Measurements from ENCODE around the gene OSTF1. TPM values are rescaled to one million over a fixed set of nuclear protein-coding genes. Genes with fewer than 3 reads are reported as not detected.

OSTF1 gene
- total RNA-seq, 4 donors from 2014 or later, result 22.9 to 29.3 (median 26.9) TPM

DNA sequence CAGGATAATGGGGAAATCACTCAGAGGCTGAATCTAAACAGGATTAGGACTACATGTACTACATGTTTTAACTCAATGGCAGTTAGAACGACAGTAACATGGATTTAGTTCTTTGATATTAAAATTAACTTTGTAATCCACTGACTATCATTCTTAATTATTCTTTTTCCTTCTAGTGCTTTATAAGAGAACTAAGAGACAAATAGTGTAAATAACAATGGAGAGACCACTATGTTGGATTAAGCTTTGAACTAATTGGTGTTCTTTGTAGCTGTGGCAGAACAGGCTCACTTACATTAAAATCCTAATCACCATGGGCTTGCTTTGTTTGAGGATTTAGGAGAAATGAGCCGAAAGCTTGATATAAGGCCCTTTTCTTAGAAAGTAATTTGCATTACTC, 19.1 kb upstream of the OSTF1 start:
- Histone ChIP-seq H3K27me3 (no peaks in the 10 kb centered on the region), H3K4me1 (no peaks in the 10 kb centered on the region), H3K36me3 (peaks cover 0 to 24% (median 15%) of the 10 kb centered on the region in 4 donors), H3K9me3 (no peaks in the 10 kb centered on the region), H3K4me3 (no peak overlapping the region), H3K27ac (replicated peaks in 1 of 4) (no peak overlapping the region)
- 65% methylated on average over 2 of the region's 2 CpGs for WGBS
- TF ChIP-seq POLR2A (IDR thresholded peaks at IDR 0.05; ENCODE audit: low read depth) (no peak), POLR2AphosphoS5 (IDR thresholded peaks at IDR 0.05) (no peak), EP300 (IDR thresholded peaks at IDR 0.05) (no peak)
- TF ChIP-seq, protein P1, sequence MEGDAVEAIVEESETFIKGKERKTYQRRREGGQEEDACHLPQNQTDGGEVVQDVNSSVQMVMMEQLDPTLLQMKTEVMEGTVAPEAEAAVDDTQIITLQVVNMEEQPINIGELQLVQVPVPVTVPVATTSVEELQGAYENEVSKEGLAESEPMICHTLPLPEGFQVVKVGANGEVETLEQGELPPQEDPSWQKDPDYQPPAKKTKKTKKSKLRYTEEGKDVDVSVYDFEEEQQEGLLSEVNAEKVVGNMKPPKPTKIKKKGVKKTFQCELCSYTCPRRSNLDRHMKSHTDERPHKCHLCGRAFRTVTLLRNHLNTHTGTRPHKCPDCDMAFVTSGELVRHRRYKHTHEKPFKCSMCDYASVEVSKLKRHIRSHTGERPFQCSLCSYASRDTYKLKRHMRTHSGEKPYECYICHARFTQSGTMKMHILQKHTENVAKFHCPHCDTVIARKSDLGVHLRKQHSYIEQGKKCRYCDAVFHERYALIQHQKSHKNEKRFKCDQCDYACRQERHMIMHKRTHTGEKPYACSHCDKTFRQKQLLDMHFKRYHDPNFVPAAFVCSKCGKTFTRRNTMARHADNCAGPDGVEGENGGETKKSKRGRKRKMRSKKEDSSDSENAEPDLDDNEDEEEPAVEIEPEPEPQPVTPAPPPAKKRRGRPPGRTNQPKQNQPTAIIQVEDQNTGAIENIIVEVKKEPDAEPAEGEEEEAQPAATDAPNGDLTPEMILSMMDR (IDR thresholded peaks at IDR 0.05), result no peak
- no peak for DNase-seq (ENCODE audit: extremely low spot score)
- intact Hi-C loops (cut with DNase I), result no loop called here

DNA sequence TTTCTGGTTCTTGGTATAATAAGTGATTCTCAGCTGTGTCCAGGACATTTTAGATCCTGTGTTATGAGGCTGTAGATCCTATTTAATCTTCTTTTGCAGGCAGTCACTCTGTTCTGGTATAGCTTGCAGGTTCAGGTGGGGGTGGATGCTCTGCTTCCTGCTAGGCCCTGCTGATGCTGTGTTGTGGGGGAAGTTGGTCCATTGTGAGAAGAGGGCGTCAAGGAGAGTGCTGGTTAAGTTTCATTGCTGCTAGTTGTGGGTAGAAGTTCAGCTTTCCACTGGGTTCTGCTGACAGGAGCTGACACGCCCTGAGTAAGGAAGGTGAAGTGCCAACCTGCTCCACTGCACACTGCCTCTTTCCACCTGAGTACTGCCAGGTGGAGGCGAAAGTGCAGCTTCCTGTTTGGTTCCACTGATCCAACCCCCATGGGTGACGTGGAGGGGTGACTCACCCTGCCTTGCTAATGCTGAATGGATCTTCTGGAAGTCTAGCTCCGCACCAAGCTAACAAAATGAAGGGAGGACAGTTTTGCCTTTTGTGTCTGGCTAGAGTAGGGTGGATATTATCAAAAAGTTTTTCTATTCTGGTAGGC, 16.7 kb upstream of the OSTF1 start:
- no peak for DNase-seq (ENCODE audit: extremely low spot score)
- Histone ChIP-seq H3K9me3 (no peaks in the 10 kb centered on the region), H3K4me3 (no peak overlapping the region), H3K36me3 (peaks cover 0 to 21% (median 12%) of the 10 kb centered on the region in 4 donors), H3K4me1 (no peaks in the 10 kb centered on the region), H3K27ac (replicated peaks in 1 of 4) (no peak overlapping the region), H3K27me3 (no peaks in the 10 kb centered on the region)
- WGBS, result 97% methylated on average over 4 of the region's 5 CpGs
- TF ChIP-seq, protein P1 (IDR thresholded peaks at IDR 0.05), result no peak
- TF ChIP-seq EP300 (IDR thresholded peaks at IDR 0.05), result no peak
- TF ChIP-seq POLR2AphosphoS5 (IDR thresholded peaks at IDR 0.05), result no peak
- no peak for TF ChIP-seq POLR2A (IDR thresholded peaks at IDR 0.05; ENCODE audit: low read depth)
- intact Hi-C loops (cut with DNase I), result no loop called here

DNA sequence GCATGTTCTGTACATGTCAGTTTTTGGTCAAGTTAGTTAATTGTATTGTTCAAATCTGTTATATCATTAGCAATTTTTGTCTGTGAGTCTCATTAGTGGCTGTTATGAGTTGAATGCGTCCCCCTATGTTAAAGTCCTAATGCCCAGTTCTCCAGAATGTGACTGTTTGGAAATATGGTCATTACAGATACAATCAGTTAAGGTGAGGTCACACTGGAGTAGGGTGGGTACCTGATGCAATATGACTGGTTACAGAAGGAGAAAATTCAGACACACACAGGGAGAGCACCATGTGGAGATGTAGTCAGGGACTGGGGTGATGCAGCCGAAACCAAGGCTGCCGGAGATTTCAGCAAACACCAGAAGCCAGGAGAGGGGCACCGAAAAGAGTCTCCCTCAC, 15.4 kb upstream of the OSTF1 start:
- no peak for DNase-seq (ENCODE audit: extremely low spot score)
- intact Hi-C loops (cut with DNase I), result no loop called here
- no peaks in the 10 kb centered on the region for H3K4me1 ChIP-seq
- no peaks in the 10 kb centered on the region for H3K27me3 ChIP-seq
- H3K36me3 ChIP-seq, result peaks cover 0 to 15% (median 10%) of the 10 kb centered on the region in 4 donors
- WGBS, result 96% methylated on average over 4 of the region's 4 CpGs
- no peak overlapping the region for H3K4me3 ChIP-seq
- no peak for TF ChIP-seq POLR2A (IDR thresholded peaks at IDR 0.05; ENCODE audit: low read depth)
- no peak for TF ChIP-seq EP300 (IDR thresholded peaks at IDR 0.05)
- no peak for TF ChIP-seq POLR2AphosphoS5 (IDR thresholded peaks at IDR 0.05)
- TF ChIP-seq, protein P1 (IDR thresholded peaks at IDR 0.05), result no peak
- no peaks in the 10 kb centered on the region for H3K9me3 ChIP-seq
- no peak overlapping the region for H3K27ac ChIP-seq (replicated peaks in 1 of 4)

DNA sequence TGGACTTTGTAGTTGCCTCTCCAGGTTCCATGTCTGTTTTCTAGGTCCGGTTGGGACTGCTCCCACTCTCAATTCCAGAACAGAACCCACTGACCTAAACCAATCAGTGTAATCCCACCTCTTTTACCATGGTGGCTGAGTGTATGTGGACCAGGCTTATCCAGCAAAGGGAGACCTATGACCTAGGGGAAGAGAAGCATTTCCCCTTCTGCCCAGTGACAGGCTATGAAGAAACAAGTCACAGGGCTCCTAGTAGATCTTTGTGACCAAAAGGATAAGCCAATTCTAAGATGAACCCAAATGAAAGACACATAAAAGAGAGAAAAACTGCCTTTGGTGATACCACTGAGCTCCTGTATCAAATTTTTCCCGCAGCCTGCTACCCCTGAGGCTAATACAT, 6.7 kb upstream of the OSTF1 start:
- 0% methylated on average over 2 of the region's 2 CpGs for WGBS
- Histone ChIP-seq H3K4me1 (peaks cover 4 to 16% (median 12%) of the 10 kb centered on the region in 4 donors), H3K27ac (replicated peaks in 1 of 4) (no peak overlapping the region), H3K27me3 (no peaks in the 10 kb centered on the region), H3K9me3 (no peaks in the 10 kb centered on the region), H3K4me3 (no peak overlapping the region), H3K36me3 (peaks cover 0 to 19% (median 6%) of the 10 kb centered on the region in 4 donors)
- DNase-seq (ENCODE audit: extremely low spot score), result no peak
- intact Hi-C loops (cut with DNase I), result loop anchor here (2.0 kb wide), 1 partner anchor 53 kb away; the partner anchor contains the start of gene CARNMT1
- TF ChIP-seq POLR2AphosphoS5 (IDR thresholded peaks at IDR 0.05) (no peak), POLR2A (IDR thresholded peaks at IDR 0.05; ENCODE audit: low read depth) (no peak), EP300 (IDR thresholded peaks at IDR 0.05) (no peak)

DNA sequence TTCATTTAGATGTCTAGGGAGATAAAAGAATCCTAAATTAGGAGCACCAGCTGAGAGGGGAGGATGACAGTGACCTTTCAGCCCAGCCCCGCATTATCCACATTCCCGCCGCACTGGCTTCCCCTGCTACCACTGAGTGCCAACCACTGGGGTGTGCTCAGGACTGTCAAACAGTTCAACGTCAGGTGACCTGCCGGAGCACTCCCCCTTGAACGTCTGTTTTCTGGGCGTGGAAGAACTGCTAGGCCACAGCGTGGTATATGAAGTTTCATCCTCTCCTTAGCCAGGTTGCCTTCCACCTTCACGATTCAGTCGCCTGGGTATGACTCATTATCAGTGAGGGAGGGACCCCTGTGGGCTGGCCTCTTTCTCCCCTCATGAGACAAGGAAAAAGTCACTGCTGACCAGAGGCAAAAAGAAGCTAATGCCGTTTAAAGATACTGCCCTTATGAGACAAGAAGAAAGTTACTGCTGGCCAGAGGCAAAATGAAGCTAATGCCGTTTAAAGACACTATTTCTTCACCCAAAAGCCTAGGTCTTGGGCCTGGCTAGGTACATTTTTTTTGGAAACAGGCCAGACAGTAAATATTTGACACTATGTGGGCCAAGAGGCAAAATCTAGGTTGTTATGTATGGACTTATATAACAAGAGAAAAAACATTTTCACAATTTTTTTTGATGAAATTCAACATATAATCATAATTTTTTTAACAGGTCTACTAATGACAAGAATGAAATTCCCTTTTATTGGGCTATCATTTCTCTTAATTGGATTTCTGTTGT, 4.9 kb upstream of the OSTF1 start:
- Histone ChIP-seq H3K9me3 (no peaks in the 10 kb centered on the region), H3K36me3 (peaks cover 0 to 19% (median 6%) of the 10 kb centered on the region in 4 donors), H3K4me1 (peaks cover 9 to 26% (median 20%) of the 10 kb centered on the region in 4 donors), H3K27me3 (no peaks in the 10 kb centered on the region), H3K27ac (replicated peaks in 1 of 4) (no peak overlapping the region), H3K4me3 (no peak overlapping the region)
- TF ChIP-seq, protein P1 (IDR thresholded peaks at IDR 0.05), result no peak
- no peak for TF ChIP-seq EP300 (IDR thresholded peaks at IDR 0.05)
- no peak for TF ChIP-seq POLR2A (IDR thresholded peaks at IDR 0.05; ENCODE audit: low read depth)
- no peak for DNase-seq (ENCODE audit: extremely low spot score)
- WGBS, result 91% methylated on average over 5 of the region's 12 CpGs
- intact Hi-C loops (cut with DNase I), result loop anchor here (2.0 kb wide), 1 partner anchor 55 kb away; the partner anchor contains the start of gene CARNMT1

Data from esophagus muscularis mucosa (tissue), 4 donors.